CD14-positive monocyte (primary cell): ENCODE results near the gene CALD1. TPM values are rescaled to one million over a fixed set of nuclear protein-coding genes. Genes with fewer than 3 reads are reported as not detected.

Experiments used
- DNase-seq, 3 donors: peaks; one replicate each; pipeline ENCODE4 v3.0.0-alpha.2; 2011 to 2022
- H2AFZ ChIP-seq: 2 replicates; pipeline ENCODE4 v1.6.0; 2012; ENCODE audit warnings: mild to moderate bottlenecking, low read depth, low read length, inconsistent platforms; ENCODE audit not compliant: insufficient read depth, poor library complexity, severe bottlenecking
- H3K27ac ChIP-seq, 2 donors: 1 replicate in 1 of 2; 2 replicates in 1 of 2; pipeline ENCODE4 v1.5.1; 2012 to 2013; ENCODE audit warnings: low read length in 2 of 2, control low read depth in 1 of 2, inconsistent platforms in 1 of 2, low read depth in 1 of 2, mild to moderate bottlenecking in 1 of 2
- H3K27me3 ChIP-seq, 2 donors: one replicate each; pipeline versions ENCODE4 v1.6.0 to v1.6.1; 2011 to 2013; ENCODE audit warnings: low read length in 2 of 2; ENCODE audit not compliant: control insufficient read depth in 2 of 2, insufficient read depth in 2 of 2
- H3K36me3 ChIP-seq, 2 donors: replicated peaks in 1 of 2; 1 replicate in 1 of 2; 2 replicates in 1 of 2; pipeline versions ENCODE4 v1.5.1 to v1.6.1; 2012 to 2013; ENCODE audit warnings: low read length in 2 of 2, control low read depth in 1 of 2, inconsistent platforms in 1 of 2, mild to moderate bottlenecking in 1 of 2; ENCODE audit not compliant: insufficient read depth in 2 of 2, control insufficient read depth in 1 of 2
- H3K4me1 ChIP-seq, 2 donors: 1 replicate in 1 of 2; 2 replicates in 1 of 2; pipeline versions ENCODE4 v1.5.1 to v1.6.1; 2012 to 2013; ENCODE audit warnings: low read length in 2 of 2, control low read depth in 1 of 2, inconsistent platforms in 1 of 2, mild to moderate bottlenecking in 1 of 2, moderate library complexity in 1 of 2; ENCODE audit not compliant: insufficient read depth in 2 of 2, control insufficient read depth in 1 of 2
- H3K4me2 ChIP-seq: replicated peaks from 2 replicates; pipeline ENCODE3; 2012; ENCODE audit warnings: low read length, moderate library complexity, mild to moderate bottlenecking; ENCODE audit not compliant: poor library complexity, severe bottlenecking; ENCODE audit errors: extremely low read depth
- H3K4me3 ChIP-seq, 3 experiments: fragments of 200-600 bp in 1 of 3; sonication (generic) in 1 of 3; replicated peaks in 1 of 3; 1 replicate in 2 of 3; 2 replicates in 1 of 3; pipeline ENCODE4 v1.5.1; 2011 to 2013; ENCODE audit warnings: low read length in 3 of 3, mild to moderate bottlenecking in 3 of 3, control low read depth in 2 of 3, low read depth in 2 of 3, inconsistent platforms in 1 of 3, moderate library complexity in 1 of 3
- H3K79me2 ChIP-seq: 2 replicates; pipeline ENCODE4 v1.6.0; 2012; ENCODE audit warnings: mild to moderate bottlenecking, control low read depth, inconsistent platforms, low read length, moderate library complexity; ENCODE audit not compliant: insufficient read depth
- H3K9ac ChIP-seq: 2 replicates; pipeline ENCODE4 v1.6.0; 2017; ENCODE audit warnings: low read length, mild to moderate bottlenecking; ENCODE audit not compliant: insufficient read depth, poor library complexity, severe bottlenecking
- H3K9me3 ChIP-seq, 2 donors: replicated peaks in 1 of 2; 1 replicate in 1 of 2; 2 replicates in 1 of 2; pipeline versions ENCODE4 v1.5.1 to v1.6.1; 2012 to 2013; ENCODE audit warnings: low read length in 2 of 2, control low read depth in 1 of 2; ENCODE audit not compliant: control insufficient read depth in 1 of 2, insufficient read depth in 1 of 2
- H4K20me1 ChIP-seq: 2 replicates; pipeline ENCODE4 v1.6.0; 2012; ENCODE audit warnings: mild to moderate bottlenecking, low read length, control low read depth, moderate library complexity; ENCODE audit not compliant: insufficient read depth
- H3K27ac Mint-ChIP-seq, 7 donors: one replicate each; pipeline ENCODE4 v1.8.0; 2020; ENCODE audit warnings: mild to moderate bottlenecking in 7 of 7, mixed read lengths in 7 of 7, moderate library complexity in 6 of 7, inconsistent platforms in 2 of 7
- H3K27me3 Mint-ChIP-seq, 3 donors: one replicate each; pipeline ENCODE4 v1.8.0; 2021 to 2022; ENCODE audit warnings: low read depth in 3 of 3, mild to moderate bottlenecking in 3 of 3, mixed read lengths in 3 of 3, moderate library complexity in 3 of 3, inconsistent platforms in 1 of 3
- H3K36me3 Mint-ChIP-seq, 2 donors: one replicate each; pipeline ENCODE4 v1.8.0; 2020; ENCODE audit warnings: mixed read lengths in 2 of 2, inconsistent platforms in 1 of 2, mild to moderate bottlenecking in 1 of 2
- H3K4me1 Mint-ChIP-seq: one replicate; pipeline ENCODE4 v1.8.0; 2020; ENCODE audit warnings: mild to moderate bottlenecking, mixed read lengths
- H3K4me3 Mint-ChIP-seq, 2 donors: one replicate each; pipeline ENCODE4 v1.8.0; 2020; ENCODE audit warnings: mild to moderate bottlenecking in 2 of 2, mixed read lengths in 2 of 2, moderate library complexity in 1 of 2
- H3K9me3 Mint-ChIP-seq, 7 donors: one replicate each; pipeline ENCODE4 v1.8.0; 2020 to 2022; ENCODE audit warnings: mixed read lengths in 7 of 7, mild to moderate bottlenecking in 6 of 7, moderate library complexity in 6 of 7, inconsistent platforms in 2 of 7
- WGBS: methylation state at CpG from one replicate; pipeline ENCODE4 v1.1.5; 2013; ENCODE audit warnings: missing lambda C conversion rate; ENCODE audit not compliant: insufficient coverage; 5-methylcytosine and 5-hydroxymethylcytosine counted together
- intact Hi-C, 2 donors: fragments of 100-400 bp; cut with micrococcal nuclease; formaldehyde crosslinking; loops; one replicate each; pipeline versions ENCODE4 v1.15.0 to v1.15.1; 2023
- polyA plus RNA-seq, 3 donors: library from polyadenylated mRNA; depleted of rRNA in 1 of 3; unstranded in 2 of 3; stranded (reverse) in 1 of 3; fragments of 300-500 nt in 2 of 3; fragments of >200 nt in 1 of 3; fragmentation: Illumina TruSeq in 2 of 3; gene quantifications; 1 replicate in 2 of 3; 2 replicates in 1 of 3; pipeline ENCODE4 v1.2.3, GENCODE V29; 2012 to 2021
- TF ChIP-seq, protein P1 (sequence below): fragments of 200-600 bp; IDR thresholded peaks from one replicate; pipeline ENCODE4 v1.8.0; 2022; ENCODE audit warnings: antibody characterized with exemption, mild to moderate bottlenecking

The CALD1 gene
- polyA plus RNA-seq, 3 donors: 0.18 TPM; not detected in 2

DNA sequence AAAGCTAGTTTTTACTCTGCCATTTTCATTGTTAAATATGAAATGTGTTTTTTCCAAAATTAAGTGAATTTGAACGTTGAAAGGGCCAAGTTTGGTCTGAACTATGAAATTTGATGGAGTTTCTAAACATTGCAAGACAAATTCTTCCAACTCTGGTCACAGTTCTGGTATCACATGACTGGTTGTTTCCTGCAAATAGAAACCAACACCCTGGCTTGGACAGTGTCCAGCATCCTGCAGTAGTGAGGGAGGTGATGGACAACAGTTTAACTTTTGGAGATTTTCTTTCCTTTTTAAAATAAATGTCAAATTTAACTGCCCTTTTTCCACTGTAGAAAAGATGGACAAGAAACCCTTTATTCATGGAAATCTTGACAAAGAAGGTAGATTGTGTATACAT, 152.1 kb downstream of the CALD1 start:
- H3K79me2 ChIP-seq: no peaks in the 10 kb centered on the region
- no CpG with 5 or more reads among the region's 1 CpG for WGBS
- peaks cover 0 to 7% (median 5%) of the 10 kb centered on the region in 7 donors for H3K9me3 Mint-ChIP-seq
- no peak overlapping the region for H3K4me3 ChIP-seq
- no peak overlapping the region for H3K9ac ChIP-seq
- no peak overlapping the region for H3K4me3 Mint-ChIP-seq
- intact Hi-C loops: no loop called here
- H3K4me1 ChIP-seq: peaks cover 8 to 12% of the 10 kb centered on the region in 2 donors
- H2AFZ ChIP-seq: no peak overlapping the region
- TF ChIP-seq, protein P1, sequence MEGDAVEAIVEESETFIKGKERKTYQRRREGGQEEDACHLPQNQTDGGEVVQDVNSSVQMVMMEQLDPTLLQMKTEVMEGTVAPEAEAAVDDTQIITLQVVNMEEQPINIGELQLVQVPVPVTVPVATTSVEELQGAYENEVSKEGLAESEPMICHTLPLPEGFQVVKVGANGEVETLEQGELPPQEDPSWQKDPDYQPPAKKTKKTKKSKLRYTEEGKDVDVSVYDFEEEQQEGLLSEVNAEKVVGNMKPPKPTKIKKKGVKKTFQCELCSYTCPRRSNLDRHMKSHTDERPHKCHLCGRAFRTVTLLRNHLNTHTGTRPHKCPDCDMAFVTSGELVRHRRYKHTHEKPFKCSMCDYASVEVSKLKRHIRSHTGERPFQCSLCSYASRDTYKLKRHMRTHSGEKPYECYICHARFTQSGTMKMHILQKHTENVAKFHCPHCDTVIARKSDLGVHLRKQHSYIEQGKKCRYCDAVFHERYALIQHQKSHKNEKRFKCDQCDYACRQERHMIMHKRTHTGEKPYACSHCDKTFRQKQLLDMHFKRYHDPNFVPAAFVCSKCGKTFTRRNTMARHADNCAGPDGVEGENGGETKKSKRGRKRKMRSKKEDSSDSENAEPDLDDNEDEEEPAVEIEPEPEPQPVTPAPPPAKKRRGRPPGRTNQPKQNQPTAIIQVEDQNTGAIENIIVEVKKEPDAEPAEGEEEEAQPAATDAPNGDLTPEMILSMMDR: no peak
- H3K36me3 ChIP-seq: no peaks in the 10 kb centered on the region
- no peaks in the 10 kb centered on the region for H4K20me1 ChIP-seq
- H3K4me2 ChIP-seq: no peak overlapping the region
- H3K9me3 ChIP-seq: no peaks in the 10 kb centered on the region
- H3K27me3 Mint-ChIP-seq: peaks cover 1 to 2% (median 2%) of the 10 kb centered on the region in 3 donors
- H3K36me3 Mint-ChIP-seq: no peaks in the 10 kb centered on the region
- no peak overlapping the region for H3K27ac ChIP-seq
- H3K27ac Mint-ChIP-seq: no peak overlapping the region
- H3K27me3 ChIP-seq: no peaks in the 10 kb centered on the region
- no peak for DNase-seq
- peaks cover 11% of the 10 kb centered on the region for H3K4me1 Mint-ChIP-seq

DNA sequence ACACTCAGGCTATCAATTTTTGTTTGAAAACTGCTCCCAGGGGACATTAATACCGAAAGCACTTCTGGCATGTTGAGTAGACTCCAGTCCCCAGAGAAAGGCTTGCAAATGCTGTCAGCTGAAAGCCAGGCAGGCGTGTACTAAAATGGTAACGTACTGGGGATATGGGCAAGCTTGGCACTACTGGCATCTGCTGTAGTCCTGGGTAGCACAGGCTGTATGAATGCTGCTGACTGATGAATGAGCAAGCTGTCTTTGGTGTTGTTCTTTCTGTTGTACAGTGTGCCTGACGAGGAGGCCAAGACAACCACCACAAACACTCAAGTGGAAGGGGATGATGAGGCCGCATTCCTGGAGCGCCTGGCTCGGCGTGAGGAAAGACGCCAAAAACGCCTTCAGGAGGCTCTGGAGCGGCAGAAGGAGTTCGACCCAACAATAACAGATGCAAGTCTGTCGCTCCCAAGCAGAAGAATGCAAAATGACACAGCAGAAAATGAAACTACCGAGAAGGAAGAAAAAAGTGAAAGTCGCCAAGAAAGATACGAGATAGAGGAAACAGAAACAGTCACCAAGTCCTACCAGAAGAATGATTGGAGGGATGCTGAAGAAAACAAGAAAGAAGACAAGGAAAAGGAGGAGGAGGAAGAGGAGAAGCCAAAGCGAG, 153.4 kb downstream of the CALD1 start:
- Histone ChIP-seq H3K9ac (no peak overlapping the region), H2AFZ (peak overlapping the region; percentile 42), H4K20me1 (no peaks in the 10 kb centered on the region), H3K4me1 (peaks cover 8 to 12% of the 10 kb centered on the region in 2 donors), H3K36me3 (no peaks in the 10 kb centered on the region), H3K27ac (peak overlapping the region in 1 of 2 donors; percentile 7), H3K4me3 (peak overlapping the region in 1 of 3 experiments; percentile 31), H3K79me2 (no peaks in the 10 kb centered on the region), H3K9me3 (no peaks in the 10 kb centered on the region), H3K27me3 (no peaks in the 10 kb centered on the region), H3K4me2 (peak overlapping the region; percentile 33)
- H3K36me3 Mint-ChIP-seq: no peaks in the 10 kb centered on the region
- peak overlapping the region in 1 of 2 donors; percentile 74 for H3K4me3 Mint-ChIP-seq
- 70% methylated on average over 14 of the region's 17 CpGs for WGBS
- peaks cover 11% of the 10 kb centered on the region for H3K4me1 Mint-ChIP-seq
- intact Hi-C loops: no loop called here
- H3K27me3 Mint-ChIP-seq: peaks cover 1 to 2% (median 2%) of the 10 kb centered on the region in 3 donors
- TF ChIP-seq, protein P1: no peak
- no peak for DNase-seq
- H3K9me3 Mint-ChIP-seq: peaks cover 0 to 7% (median 3%) of the 10 kb centered on the region in 7 donors
- peak overlapping the region in 2 of 7 donors; percentile 8 to 69 for H3K27ac Mint-ChIP-seq
